ENCODE results near the gene GJA3.

- TF ChIP-seq, protein P1, sequence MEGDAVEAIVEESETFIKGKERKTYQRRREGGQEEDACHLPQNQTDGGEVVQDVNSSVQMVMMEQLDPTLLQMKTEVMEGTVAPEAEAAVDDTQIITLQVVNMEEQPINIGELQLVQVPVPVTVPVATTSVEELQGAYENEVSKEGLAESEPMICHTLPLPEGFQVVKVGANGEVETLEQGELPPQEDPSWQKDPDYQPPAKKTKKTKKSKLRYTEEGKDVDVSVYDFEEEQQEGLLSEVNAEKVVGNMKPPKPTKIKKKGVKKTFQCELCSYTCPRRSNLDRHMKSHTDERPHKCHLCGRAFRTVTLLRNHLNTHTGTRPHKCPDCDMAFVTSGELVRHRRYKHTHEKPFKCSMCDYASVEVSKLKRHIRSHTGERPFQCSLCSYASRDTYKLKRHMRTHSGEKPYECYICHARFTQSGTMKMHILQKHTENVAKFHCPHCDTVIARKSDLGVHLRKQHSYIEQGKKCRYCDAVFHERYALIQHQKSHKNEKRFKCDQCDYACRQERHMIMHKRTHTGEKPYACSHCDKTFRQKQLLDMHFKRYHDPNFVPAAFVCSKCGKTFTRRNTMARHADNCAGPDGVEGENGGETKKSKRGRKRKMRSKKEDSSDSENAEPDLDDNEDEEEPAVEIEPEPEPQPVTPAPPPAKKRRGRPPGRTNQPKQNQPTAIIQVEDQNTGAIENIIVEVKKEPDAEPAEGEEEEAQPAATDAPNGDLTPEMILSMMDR (IDR thresholded peaks at IDR 0.05): no peak
- TF ChIP-seq POLR2AphosphoS5 (IDR thresholded peaks at IDR 0.05): no peak
- no peak for TF ChIP-seq POLR2A (IDR thresholded peaks at IDR 0.05)
These were observed 46.7 kb downstream of the GJA3 start for GRCh38 chr13:20114066-20114610.

Data from transverse colon (tissue), 4 donors.